Measurements from ENCODE around the gene OR2AK2. TPM values are rescaled to one million over a fixed set of nuclear protein-coding genes. Genes with fewer than 3 reads are reported as not detected.

Gene OR2AK2, protein sequence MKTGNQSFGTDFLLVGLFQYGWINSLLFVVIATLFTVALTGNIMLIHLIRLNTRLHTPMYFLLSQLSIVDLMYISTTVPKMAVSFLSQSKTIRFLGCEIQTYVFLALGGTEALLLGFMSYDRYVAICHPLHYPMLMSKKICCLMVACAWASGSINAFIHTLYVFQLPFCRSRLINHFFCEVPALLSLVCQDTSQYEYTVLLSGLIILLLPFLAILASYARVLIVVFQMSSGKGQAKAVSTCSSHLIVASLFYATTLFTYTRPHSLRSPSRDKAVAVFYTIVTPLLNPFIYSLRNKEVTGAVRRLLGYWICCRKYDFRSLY
- not detected in 2 replicates for total RNA-seq

DNA sequence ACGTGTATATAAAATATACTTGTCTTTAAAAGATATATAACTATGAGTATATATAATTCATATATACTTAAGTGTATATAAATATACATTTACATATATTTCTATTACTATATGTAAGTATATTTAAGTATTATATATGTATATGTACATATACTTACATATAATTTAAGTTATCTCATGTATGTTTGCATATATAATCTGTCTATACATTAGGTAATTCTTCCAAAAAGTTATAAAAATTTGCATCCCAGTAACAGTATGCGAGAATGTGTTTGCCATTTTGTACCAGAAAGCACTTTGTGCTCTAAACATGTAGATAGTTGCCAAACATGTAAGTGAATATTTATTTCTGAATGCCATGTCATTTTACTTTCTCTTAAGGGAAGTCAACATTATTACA, at the start of gene OR2AK2:
Gene OR2AK2, plus strand, starts transcription at position 301 of the 400 bp plus-strand sequence. CDS start 144 bp downstream, outside the sequence.

DNA sequence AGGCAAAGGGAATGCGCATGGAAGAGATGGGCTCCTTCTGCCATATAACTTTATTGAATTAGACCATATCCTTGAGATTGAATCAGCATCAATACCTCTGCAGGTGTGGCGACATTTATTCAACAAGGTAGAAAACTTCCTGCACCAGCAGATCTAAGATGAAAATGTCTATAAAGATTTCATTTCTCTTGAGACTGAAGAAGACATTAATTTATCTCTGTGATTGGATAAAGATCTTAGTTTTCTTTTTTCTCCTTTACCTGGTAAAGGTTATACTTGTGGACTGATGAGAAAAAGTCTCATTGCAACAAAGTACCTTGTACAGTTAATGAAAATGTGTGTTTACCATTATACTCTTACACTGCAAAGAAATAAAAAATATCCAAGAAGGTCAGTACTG, 45.1 kb upstream of the OR2AK2 start, which contains the start of gene OR2T8:
Gene OR2T8, plus strand, starts transcription at position 301 of the 400 bp plus-strand sequence. CDS start 766 bp downstream, outside the sequence.

DNA sequence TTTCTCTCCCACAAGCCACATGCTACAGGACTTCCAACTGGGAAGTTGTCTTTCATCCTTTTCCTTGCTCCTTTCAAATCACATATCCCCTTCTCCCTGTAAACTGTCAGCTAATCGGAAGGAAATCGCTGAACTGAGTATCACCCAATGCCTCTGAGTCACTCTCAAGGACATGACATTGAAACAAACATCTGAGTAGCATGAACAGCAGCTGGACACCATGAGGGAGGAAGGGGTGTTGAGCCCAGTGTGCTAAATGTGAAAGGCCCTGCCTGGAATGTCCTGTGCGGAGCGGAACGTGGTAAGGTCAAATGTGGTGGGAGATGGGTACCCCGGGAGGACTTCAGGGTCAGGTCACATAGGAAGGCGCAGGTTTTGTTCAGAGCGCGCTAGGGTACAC, 40.2 kb upstream of the OR2AK2 start, which contains the start of gene OR2AJ1:
Gene OR2AJ1, plus strand, starts transcription at position 22 of the 400 bp plus-strand sequence. CDS start 8,880 bp downstream, outside the sequence.

DNA sequence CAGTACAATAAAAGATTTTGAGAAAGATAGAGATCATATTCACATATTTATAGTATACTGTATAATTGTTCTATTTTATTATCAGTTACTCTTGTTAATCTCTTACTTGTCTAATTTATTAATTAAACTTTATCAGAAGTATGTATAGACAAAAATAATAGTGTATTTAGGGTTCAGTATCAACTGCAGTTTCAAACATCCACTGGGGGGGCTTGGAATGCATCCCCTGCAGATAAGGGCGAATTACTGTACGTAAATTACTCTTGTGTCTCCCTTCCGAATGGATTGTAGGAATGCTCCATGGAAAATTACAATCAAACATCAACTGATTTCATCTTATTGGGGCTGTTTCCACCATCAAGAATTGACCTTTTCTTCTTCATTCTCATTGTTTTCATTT, 16.5 kb upstream of the OR2AK2 start, which contains the start of gene OR2L8:
Gene OR2L8, plus strand, starts transcription at position 301 of the 400 bp plus-strand sequence. Its CDS starts 0 bp downstream, at position 301.

DNA sequence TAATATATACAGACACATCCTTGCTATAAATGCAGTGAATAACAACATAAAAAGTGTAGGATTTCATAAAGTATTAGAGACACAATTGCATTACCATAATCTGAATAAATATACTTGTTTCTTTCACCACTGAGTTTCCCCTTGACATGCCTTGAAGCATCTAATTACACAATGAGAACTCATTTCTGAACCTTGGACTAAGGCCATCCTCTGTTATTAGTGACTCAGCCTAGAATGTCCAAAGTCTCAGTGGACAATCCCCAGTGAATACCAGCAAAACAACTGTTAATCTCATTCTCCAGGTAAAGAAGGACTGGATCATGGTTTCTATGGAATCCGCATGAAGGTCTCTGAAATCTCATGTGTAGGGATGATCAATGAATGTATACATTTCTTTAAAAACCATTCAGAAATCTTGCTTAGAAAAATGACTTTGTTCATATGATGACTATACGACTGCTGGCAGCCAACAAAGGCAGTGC, 48.2 kb downstream of the OR2AK2 start, which contains the start of gene OR2L5:
Gene OR2L5, plus strand, starts transcription at position 432 of the 482 bp plus-strand sequence. CDS start 8,288 bp downstream, outside the sequence.

Other genes starting within 250 kb of the OR2AK2 start
- not detected in 2 replicates for gene OR6F1, start 248.6 kb upstream of the OR2AK2 start, total RNA-seq
- gene OR14K1, start 226.6 kb upstream of the OR2AK2 start, total RNA-seq: not detected in 2 replicates
- not detected in 2 replicates for gene OR14A2, start 217.1 kb upstream of the OR2AK2 start, total RNA-seq
- gene OR1C1, start 204.7 kb upstream of the OR2AK2 start, total RNA-seq: not detected in 2 replicates
- gene OR14A16, start 141.1 kb upstream of the OR2AK2 start, total RNA-seq: not detected in 2 replicates
- not detected in 2 replicates for gene OR11L1, start 123.3 kb upstream of the OR2AK2 start, total RNA-seq
- gene TRIM58, start 108.0 kb upstream of the OR2AK2 start, total RNA-seq: 0.24 TPM in 1 of 2 replicates, not detected in the other
- not detected in 2 replicates for gene OR2W3, start 69.6 kb upstream of the OR2AK2 start, total RNA-seq
- not detected in 2 replicates for gene OR2T8, start 45.0 kb upstream of the OR2AK2 start, total RNA-seq
- not detected in 2 replicates for gene OR2AJ1, start 40.3 kb upstream of the OR2AK2 start, total RNA-seq
- not detected in 2 replicates for gene OR2L8, start 16.4 kb upstream of the OR2AK2 start, total RNA-seq
- not detected in 2 replicates for gene OR2L5, start 48.4 kb downstream of the OR2AK2 start, total RNA-seq
- under 0.01 TPM in 1 of 2 replicates, not detected in the other for gene OR2L2, start 64.8 kb downstream of the OR2AK2 start, total RNA-seq
- not detected in 2 replicates for gene OR2L3, start 81.6 kb downstream of the OR2AK2 start, total RNA-seq
- not detected in 2 replicates for gene OR2L13, start 130.0 kb downstream of the OR2AK2 start, total RNA-seq
- gene OR2M5, start 179.9 kb downstream of the OR2AK2 start, total RNA-seq: not detected in 2 replicates
- not detected in 2 replicates for gene OR2M2, start 209.6 kb downstream of the OR2AK2 start, total RNA-seq
- not detected in 2 replicates for gene OR2M3, start 232.0 kb downstream of the OR2AK2 start, total RNA-seq

All from tracheal epithelial cell (primary cell).